ENCODE measurements around the gene CLMP.

Gene CLMP

GRCh38 chr11:123145661-123146060, 49.4 kb downstream of the CLMP start:
- no peak for DNase-seq (ENCODE audit: extremely low read depth, insufficient read length)
- H3K36me3 ChIP-seq (ENCODE audit: control insufficient read depth, insufficient read depth, low read length) = no peaks in the 10 kb centered on the region
- no peak for TF ChIP-seq CTCF (IDR thresholded peaks at IDR 0.05; ENCODE audit: insufficient read depth, low read length, poor library complexity, severe bottlenecking)
- no peak overlapping the region for H3K4me3 ChIP-seq (replicated peaks; ENCODE audit: low read depth, low read length)
- H3K27me3 ChIP-seq (replicated peaks; ENCODE audit: control insufficient read depth, insufficient read depth, low read length) = peaks cover 2% of the 10 kb centered on the region

GRCh38 chr11:123145220-123145619, 49.8 kb downstream of the CLMP start:
- DNase-seq (ENCODE audit: extremely low read depth, insufficient read length) = no peak
- TF ChIP-seq CTCF (IDR thresholded peaks at IDR 0.05; ENCODE audit: insufficient read depth, low read length, poor library complexity, severe bottlenecking) = no peak
- Histone ChIP-seq H3K36me3 (ENCODE audit: control insufficient read depth, insufficient read depth, low read length) (no peaks in the 10 kb centered on the region), H3K4me3 (replicated peaks; ENCODE audit: low read depth, low read length) (no peak overlapping the region), H3K27me3 (replicated peaks; ENCODE audit: control insufficient read depth, insufficient read depth, low read length) (peaks cover 2% of the 10 kb centered on the region)

GRCh38 chr11:123144707-123145106, 50.3 kb downstream of the CLMP start:
- Histone ChIP-seq H3K36me3 (ENCODE audit: control insufficient read depth, insufficient read depth, low read length) (no peaks in the 10 kb centered on the region), H3K27me3 (replicated peaks; ENCODE audit: control insufficient read depth, insufficient read depth, low read length) (peaks cover 2% of the 10 kb centered on the region), H3K4me3 (replicated peaks; ENCODE audit: low read depth, low read length) (no peak overlapping the region)
- TF ChIP-seq CTCF (IDR thresholded peaks at IDR 0.05; ENCODE audit: insufficient read depth, low read length, poor library complexity, severe bottlenecking) = no peak
- no peak for DNase-seq (ENCODE audit: extremely low read depth, insufficient read length)

GRCh38 chr11:123143921-123144320, 51.1 kb downstream of the CLMP start:
- Histone ChIP-seq H3K36me3 (ENCODE audit: control insufficient read depth, insufficient read depth, low read length) (no peaks in the 10 kb centered on the region), H3K27me3 (replicated peaks; ENCODE audit: control insufficient read depth, insufficient read depth, low read length) (peaks cover 2% of the 10 kb centered on the region), H3K4me3 (replicated peaks; ENCODE audit: low read depth, low read length) (no peak overlapping the region)
- TF ChIP-seq CTCF (IDR thresholded peaks at IDR 0.05; ENCODE audit: insufficient read depth, low read length, poor library complexity, severe bottlenecking) = no peak
- no peak for DNase-seq (ENCODE audit: extremely low read depth, insufficient read length)

GRCh38 chr11:123143476-123143875, 51.6 kb downstream of the CLMP start:
- DNase-seq (ENCODE audit: extremely low read depth, insufficient read length) = no peak
- no peaks in the 10 kb centered on the region for H3K36me3 ChIP-seq (ENCODE audit: control insufficient read depth, insufficient read depth, low read length)
- TF ChIP-seq CTCF (IDR thresholded peaks at IDR 0.05; ENCODE audit: insufficient read depth, low read length, poor library complexity, severe bottlenecking) = no peak

GRCh38 chr11:123139206-123139605, 55.8 kb downstream of the CLMP start:
- TF ChIP-seq CTCF (IDR thresholded peaks at IDR 0.05; ENCODE audit: insufficient read depth, low read length, poor library complexity, severe bottlenecking) = no peak
- DNase-seq (ENCODE audit: extremely low read depth, insufficient read length) = no peak

More at GRCh38 chr11:123143476-123143875, 51.6 kb downstream of the CLMP start:
- Histone ChIP-seq H3K27me3 (replicated peaks; ENCODE audit: control insufficient read depth, insufficient read depth, low read length) (peaks cover 2% of the 10 kb centered on the region), H3K4me3 (replicated peaks; ENCODE audit: low read depth, low read length) (no peak overlapping the region)

More at GRCh38 chr11:123139206-123139605, 55.8 kb downstream of the CLMP start:
- H3K4me3 ChIP-seq (replicated peaks; ENCODE audit: low read depth, low read length) = no peak overlapping the region
- peaks cover 2% of the 10 kb centered on the region for H3K27me3 ChIP-seq (replicated peaks; ENCODE audit: control insufficient read depth, insufficient read depth, low read length)
- H3K36me3 ChIP-seq (ENCODE audit: control insufficient read depth, insufficient read depth, low read length) = no peaks in the 10 kb centered on the region

Data from GM06990 (cell line).